ENCODE results near the gene CLCN5.

DNA sequence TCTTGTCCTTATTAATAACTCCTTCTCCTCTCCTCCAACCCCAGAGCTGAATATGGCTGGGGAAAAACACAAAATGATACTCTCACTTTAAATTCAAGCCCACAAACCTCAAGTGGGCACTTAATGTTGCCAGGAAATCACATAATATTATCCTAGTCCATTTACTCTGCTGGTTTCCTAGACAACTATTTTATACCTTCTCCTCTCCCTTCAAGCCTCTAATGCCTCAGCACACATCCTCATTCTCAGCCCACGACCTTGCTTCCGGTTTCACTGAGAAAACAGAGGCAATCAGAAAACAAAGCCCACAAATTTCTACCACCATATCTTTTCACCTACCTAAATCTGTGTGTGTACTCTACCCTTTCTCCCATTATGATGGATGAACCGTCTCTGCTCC is 12.1 kb upstream of the CLCN5 start:
- TF ChIP-seq EP300 (IDR thresholded peaks at IDR 0.05), result no peak
- TF ChIP-seq, protein P1, sequence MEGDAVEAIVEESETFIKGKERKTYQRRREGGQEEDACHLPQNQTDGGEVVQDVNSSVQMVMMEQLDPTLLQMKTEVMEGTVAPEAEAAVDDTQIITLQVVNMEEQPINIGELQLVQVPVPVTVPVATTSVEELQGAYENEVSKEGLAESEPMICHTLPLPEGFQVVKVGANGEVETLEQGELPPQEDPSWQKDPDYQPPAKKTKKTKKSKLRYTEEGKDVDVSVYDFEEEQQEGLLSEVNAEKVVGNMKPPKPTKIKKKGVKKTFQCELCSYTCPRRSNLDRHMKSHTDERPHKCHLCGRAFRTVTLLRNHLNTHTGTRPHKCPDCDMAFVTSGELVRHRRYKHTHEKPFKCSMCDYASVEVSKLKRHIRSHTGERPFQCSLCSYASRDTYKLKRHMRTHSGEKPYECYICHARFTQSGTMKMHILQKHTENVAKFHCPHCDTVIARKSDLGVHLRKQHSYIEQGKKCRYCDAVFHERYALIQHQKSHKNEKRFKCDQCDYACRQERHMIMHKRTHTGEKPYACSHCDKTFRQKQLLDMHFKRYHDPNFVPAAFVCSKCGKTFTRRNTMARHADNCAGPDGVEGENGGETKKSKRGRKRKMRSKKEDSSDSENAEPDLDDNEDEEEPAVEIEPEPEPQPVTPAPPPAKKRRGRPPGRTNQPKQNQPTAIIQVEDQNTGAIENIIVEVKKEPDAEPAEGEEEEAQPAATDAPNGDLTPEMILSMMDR (IDR thresholded peaks at IDR 0.05), result no peak
- TF ChIP-seq POLR2A (IDR thresholded peaks at IDR 0.05), result no peak
